ENCODE measurements around the gene FBXL15.

GRCh38 chr10:102422545-102423129 is 2.0 kb downstream of the FBXL15 start:
- TF ChIP-seq, protein P1, sequence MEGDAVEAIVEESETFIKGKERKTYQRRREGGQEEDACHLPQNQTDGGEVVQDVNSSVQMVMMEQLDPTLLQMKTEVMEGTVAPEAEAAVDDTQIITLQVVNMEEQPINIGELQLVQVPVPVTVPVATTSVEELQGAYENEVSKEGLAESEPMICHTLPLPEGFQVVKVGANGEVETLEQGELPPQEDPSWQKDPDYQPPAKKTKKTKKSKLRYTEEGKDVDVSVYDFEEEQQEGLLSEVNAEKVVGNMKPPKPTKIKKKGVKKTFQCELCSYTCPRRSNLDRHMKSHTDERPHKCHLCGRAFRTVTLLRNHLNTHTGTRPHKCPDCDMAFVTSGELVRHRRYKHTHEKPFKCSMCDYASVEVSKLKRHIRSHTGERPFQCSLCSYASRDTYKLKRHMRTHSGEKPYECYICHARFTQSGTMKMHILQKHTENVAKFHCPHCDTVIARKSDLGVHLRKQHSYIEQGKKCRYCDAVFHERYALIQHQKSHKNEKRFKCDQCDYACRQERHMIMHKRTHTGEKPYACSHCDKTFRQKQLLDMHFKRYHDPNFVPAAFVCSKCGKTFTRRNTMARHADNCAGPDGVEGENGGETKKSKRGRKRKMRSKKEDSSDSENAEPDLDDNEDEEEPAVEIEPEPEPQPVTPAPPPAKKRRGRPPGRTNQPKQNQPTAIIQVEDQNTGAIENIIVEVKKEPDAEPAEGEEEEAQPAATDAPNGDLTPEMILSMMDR (IDR thresholded peaks at IDR 0.05 in 8 of 11, conservative IDR thresholded peaks at IDR 0.05 in 3 of 11) = peak; percentile 69 to 89 (median 82)
- TF ChIP-seq POLR2A (IDR thresholded peaks at IDR 0.05) = peak in 1 of 3 donors; percentile 23
- TF ChIP-seq POLR2AphosphoS5 (IDR thresholded peaks at IDR 0.05) = peak; percentile 83 to 90 (median 87)
